H9 (cell line): ENCODE measurements around the gene TRAK2. TPM values are rescaled to one million over a fixed set of nuclear protein-coding genes. Genes with fewer than 3 reads are reported as not detected.

Experiments
- DNase-seq: peaks from one replicate; pipeline ENCODE4 v3.0.0-alpha.2; 2017
- H2AFZ ChIP-seq: one replicate; pipeline ENCODE4 v1.6.1; 2013; ENCODE audit warnings: mild to moderate bottlenecking, low read length, control low read depth, moderate library complexity
- H2AK5ac ChIP-seq: 2 replicates; pipeline ENCODE4 v1.6.1; 2013; ENCODE audit warnings: low read length, control low read depth, mixed read lengths; ENCODE audit not compliant: insufficient read length
- H2BK120ac ChIP-seq: one replicate; pipeline ENCODE4 v1.6.1; 2013; ENCODE audit warnings: low read depth, mild to moderate bottlenecking, low read length, control low read depth, inconsistent platforms; ENCODE audit not compliant: poor library complexity, severe bottlenecking
- H2BK12ac ChIP-seq: 2 replicates; pipeline ENCODE4 v1.6.1; 2013; ENCODE audit warnings: low read length, control low read depth, mixed read lengths, low read depth; ENCODE audit not compliant: insufficient read length
- H2BK15ac ChIP-seq: 2 replicates; pipeline ENCODE4 v1.6.1; 2013; ENCODE audit warnings: low read depth, low read length, control low read depth
- H2BK20ac ChIP-seq: one replicate; pipeline ENCODE4 v1.6.1; 2013; ENCODE audit warnings: low read depth, mild to moderate bottlenecking, low read length, control low read depth, inconsistent platforms; ENCODE audit not compliant: poor library complexity, severe bottlenecking
- H2BK5ac ChIP-seq: 2 replicates; pipeline ENCODE4 v1.6.1; 2013; ENCODE audit warnings: low read length, control low read depth, mixed read lengths; ENCODE audit not compliant: insufficient read length
- H3K14ac ChIP-seq: 2 replicates; pipeline ENCODE4 v1.6.1; 2013; ENCODE audit warnings: low read length, control low read depth; ENCODE audit not compliant: insufficient read depth
- H3K18ac ChIP-seq: 2 replicates; pipeline ENCODE4 v1.6.1; 2013; ENCODE audit warnings: low read depth, mild to moderate bottlenecking, mixed read lengths, low read length, control low read depth; ENCODE audit not compliant: insufficient read length
- H3K23ac ChIP-seq: 2 replicates; pipeline ENCODE4 v1.6.1; 2013; ENCODE audit warnings: low read length, control low read depth, mixed read lengths, low read depth; ENCODE audit not compliant: insufficient read length
- H3K23me2 ChIP-seq: 2 replicates; pipeline ENCODE4 v1.6.1; 2013; ENCODE audit warnings: low read depth, mild to moderate bottlenecking, mixed read lengths, low read length, control low read depth; ENCODE audit not compliant: insufficient read length, poor library complexity, severe bottlenecking
- H3K27ac ChIP-seq: 2 replicates; pipeline ENCODE4 v1.5.1; 2013; ENCODE audit warnings: low read length, control low read depth, mixed read lengths, low read depth; ENCODE audit not compliant: insufficient read length
- H3K27me3 ChIP-seq: 2 replicates; pipeline ENCODE4 v1.6.1; 2013; ENCODE audit warnings: low read length, control low read depth, inconsistent platforms; ENCODE audit not compliant: insufficient read depth
- H3K4ac ChIP-seq: 2 replicates; pipeline ENCODE4 v1.6.1; 2013; ENCODE audit warnings: low read depth, mild to moderate bottlenecking, control low read depth, inconsistent platforms, low read length, moderate library complexity
- H3K4me1 ChIP-seq: 2 replicates; pipeline ENCODE4 v1.6.1; 2013; ENCODE audit warnings: low read length, control low read depth, inconsistent platforms; ENCODE audit not compliant: insufficient read depth
- H3K4me2 ChIP-seq: 2 replicates; pipeline ENCODE4 v1.6.1; 2013; ENCODE audit warnings: low read length, control low read depth, mixed read lengths; ENCODE audit not compliant: insufficient read length, insufficient read depth
- H3K56ac ChIP-seq: 2 replicates; pipeline ENCODE4 v1.6.1; 2013; ENCODE audit warnings: low read depth, mild to moderate bottlenecking, mixed read lengths, low read length, control low read depth; ENCODE audit not compliant: insufficient read length
- H3K79me1 ChIP-seq: 2 replicates; pipeline ENCODE4 v1.6.1; 2013; ENCODE audit warnings: low read depth, mild to moderate bottlenecking, moderate library complexity, low read length, control low read depth, inconsistent platforms; ENCODE audit not compliant: insufficient read depth, poor library complexity, severe bottlenecking
- H3K79me2 ChIP-seq: 2 replicates; pipeline ENCODE4 v1.6.1; 2013; ENCODE audit warnings: low read length, control low read depth, inconsistent platforms; ENCODE audit not compliant: insufficient read depth
- H3K9ac ChIP-seq: 2 replicates; pipeline ENCODE4 v1.6.1; 2013; ENCODE audit warnings: low read length, control low read depth, mixed read lengths; ENCODE audit not compliant: insufficient read length; ENCODE audit errors: extremely low read depth
- H3K9me3 ChIP-seq: one replicate; pipeline ENCODE4 v1.6.1; 2013; ENCODE audit warnings: low read depth, low read length, inconsistent platforms; ENCODE audit not compliant: control insufficient read depth
- H3T11ph ChIP-seq: one replicate; pipeline ENCODE4 v1.6.1; 2013; ENCODE audit warnings: mild to moderate bottlenecking, low read length, control low read depth, inconsistent platforms
- H4K20me1 ChIP-seq: one replicate; pipeline ENCODE4 v1.6.1; 2013; ENCODE audit not compliant: control insufficient read depth, insufficient read length, insufficient read depth
- H4K5ac ChIP-seq: 2 replicates; pipeline ENCODE4 v1.6.1; 2013; ENCODE audit warnings: low read depth, mild to moderate bottlenecking, mixed read lengths, low read length, control low read depth; ENCODE audit not compliant: insufficient read length
- H4K8ac ChIP-seq: replicated peaks from 2 replicates; pipeline ENCODE4 v1.6.1; 2013; ENCODE audit warnings: low read length, control low read depth, mixed read lengths, low read depth; ENCODE audit not compliant: insufficient read length
- H4K91ac ChIP-seq: 2 replicates; pipeline ENCODE4 v1.6.1; 2013; ENCODE audit warnings: low read depth, mild to moderate bottlenecking, moderate library complexity, mixed read lengths, low read length, control low read depth; ENCODE audit not compliant: insufficient read length
- H3K27ac Mint-ChIP-seq, 3 experiments: 2 replicates in 2 of 3; 3 replicates in 1 of 3; pipeline ENCODE4 v1.8.0; 2020 to 2021; ENCODE audit warnings: mixed read lengths in 3 of 3, mild to moderate bottlenecking in 1 of 3, moderate library complexity in 1 of 3
- H3K27me3 Mint-ChIP-seq: 2 replicates; pipeline ENCODE4 v1.8.0; 2021; ENCODE audit warnings: low read depth, mild to moderate bottlenecking, moderate library complexity, mixed read lengths
- H3K36me3 Mint-ChIP-seq, 3 experiments: 2 replicates in 2 of 3; 3 replicates in 1 of 3; pipeline ENCODE4 v1.8.0; 2020 to 2021; ENCODE audit warnings: low read depth in 3 of 3, mixed read lengths in 3 of 3; ENCODE audit not compliant: insufficient read depth in 1 of 3
- H3K4me1 Mint-ChIP-seq, 2 experiments: 2 replicates each; pipeline ENCODE4 v1.8.0; 2020; ENCODE audit warnings: mixed read lengths in 2 of 2
- H3K4me3 Mint-ChIP-seq, 2 experiments: 2 replicates in 1 of 2; 3 replicates in 1 of 2; pipeline ENCODE4 v1.8.0; 2020 to 2021; ENCODE audit warnings: mild to moderate bottlenecking in 2 of 2, mixed read lengths in 2 of 2, moderate library complexity in 1 of 2
- H3K9me3 Mint-ChIP-seq, 2 experiments: 2 replicates in 1 of 2; 3 replicates in 1 of 2; pipeline ENCODE4 v1.8.0; 2020; ENCODE audit warnings: mild to moderate bottlenecking in 2 of 2, mixed read lengths in 2 of 2, moderate library complexity in 1 of 2
- CTCF ChIP-seq: fragments of 200-600 bp; sonication (generic); conservative IDR thresholded peaks from 3 replicates; pipeline ENCODE4 v1.8.0; 2021; ENCODE audit warnings: antibody characterized with exemption, mild to moderate bottlenecking
- WGBS: extraction: QIAGEN DNeasy Blood & Tissue Kit; methylation state at CpG from one replicate; pipeline ENCODE4 v1.1.7; 2013; ENCODE audit warnings: missing lambda C conversion rate, low lambda C conversion rate, mixed read lengths; ENCODE audit not compliant: insufficient read length; ENCODE audit errors: extremely low coverage; 5-methylcytosine and 5-hydroxymethylcytosine counted together
- total RNA-seq: library from RNA; stranded (reverse); gene quantifications from 2 replicates; pipeline ENCODE4 v1.2.1, GENCODE V29; 2021

Gene TRAK2
- total RNA-seq, 1 experiment from 2014 or later = 14.2 TPM

GRCh38 chr2:201441409-201441808 is 9.8 kb downstream of the TRAK2 start:
- no peak overlapping the region for H4K5ac ChIP-seq
- no peak overlapping the region for H3K27ac ChIP-seq
- no peak overlapping the region for H2BK120ac ChIP-seq
- H3K79me1 ChIP-seq = no peaks in the 10 kb centered on the region
- H2BK5ac ChIP-seq = no peak overlapping the region
- no peak overlapping the region for H3K18ac ChIP-seq
- H3T11ph ChIP-seq = no peak overlapping the region
- H3K56ac ChIP-seq = no peak overlapping the region
- Mint-ChIP-seq H3K27ac (no peak overlapping the region), H3K4me3 (no peak overlapping the region), H3K4me1 (peaks cover 6 to 8% of the 10 kb centered on the region in 2 experiments; a peak in 3 of 4 replicates), H3K9me3 (no peaks in the 10 kb centered on the region), H3K36me3 (no peaks in the 10 kb centered on the region), H3K27me3 (no peaks in the 10 kb centered on the region)
- H3K9me3 ChIP-seq = no peaks in the 10 kb centered on the region
- peaks cover 1% of the 10 kb centered on the region; the same call in 1 of the 2 replicates for H3K79me2 ChIP-seq
- no peak overlapping the region for H2BK15ac ChIP-seq
- WGBS = no CpG with 5 or more reads among the region's 7 CpGs
- no peak overlapping the region for H3K4me2 ChIP-seq
- no peak overlapping the region for H4K91ac ChIP-seq
- H3K23ac ChIP-seq = no peak overlapping the region
- no peak for TF ChIP-seq CTCF
- H3K14ac ChIP-seq = no peak overlapping the region
- H3K4ac ChIP-seq = no peak overlapping the region
- no peaks in the 10 kb centered on the region for H3K27me3 ChIP-seq
- no peak overlapping the region for H2AFZ ChIP-seq
- no peak overlapping the region for H3K9ac ChIP-seq
- H4K8ac ChIP-seq = no peak overlapping the region
- no peaks in the 10 kb centered on the region for H3K4me1 ChIP-seq
- H2AK5ac ChIP-seq = no peak overlapping the region
- H2BK12ac ChIP-seq = no peak overlapping the region
- H2BK20ac ChIP-seq = no peak overlapping the region
- H3K23me2 ChIP-seq = no peaks in the 10 kb centered on the region
- DNase-seq = no peak
- no peaks in the 10 kb centered on the region for H4K20me1 ChIP-seq
